Activated CD8-positive, alpha-beta memory T cell treated with anti-CD3 and anti-CD28 coated beads, Interleukin-2, amount 50 U/mL, for 24 hours (primary cell): Measurements from ENCODE around the gene KRT16.
A peak's percentile ranks its signal among the peaks of the same experiment; 100 is the strongest.
"Not testable (repeated sequence)": the region's sequence is repeated elsewhere in the genome, so short reads cannot be mapped to it uniquely, and the experiment has no call there.

Experiments
- DNase-seq: peaks from one replicate; pipeline ENCODE4 v3.0.0-alpha.2; 2020; ENCODE audit errors: extremely low read depth

KRT16 gene

GRCh38 chr17:41612376-41613160, at the start of gene KRT16:
Gene KRT16, minus strand, starts transcription at chr17:41612767. Its CDS starts 79 bp downstream, at chr17:41612688.
- DNase-seq = not testable (repeated sequence)

DNA sequence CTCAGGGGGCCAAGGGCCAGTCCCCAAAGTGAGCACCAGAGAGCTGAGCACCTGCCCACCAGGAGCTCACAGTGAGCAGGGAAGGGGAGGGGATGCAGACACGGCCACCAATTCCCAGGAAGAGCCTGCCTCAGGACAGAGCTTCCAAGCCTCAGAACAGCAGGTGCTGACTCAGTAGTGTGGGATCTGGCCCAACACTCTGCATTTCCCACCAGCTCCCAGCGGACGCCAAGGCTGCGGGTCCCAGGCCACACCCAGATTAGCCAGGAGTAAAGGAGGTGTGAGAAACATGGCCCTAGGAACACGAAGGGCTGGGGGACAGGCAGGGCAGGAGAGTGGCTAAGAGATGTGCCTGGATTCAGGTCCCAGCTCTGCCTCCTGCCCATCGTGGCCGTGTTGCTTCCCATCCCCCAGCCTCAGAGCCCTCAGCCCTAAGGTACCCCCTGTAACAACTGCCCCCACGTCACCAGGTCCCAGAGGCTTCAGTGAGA, 47.7 kb upstream of the KRT16 start:
- DNase-seq = no peak

GRCh38 chr17:41659427-41660212, 47.1 kb upstream of the KRT16 start:
- DNase-seq = no peak

DNA sequence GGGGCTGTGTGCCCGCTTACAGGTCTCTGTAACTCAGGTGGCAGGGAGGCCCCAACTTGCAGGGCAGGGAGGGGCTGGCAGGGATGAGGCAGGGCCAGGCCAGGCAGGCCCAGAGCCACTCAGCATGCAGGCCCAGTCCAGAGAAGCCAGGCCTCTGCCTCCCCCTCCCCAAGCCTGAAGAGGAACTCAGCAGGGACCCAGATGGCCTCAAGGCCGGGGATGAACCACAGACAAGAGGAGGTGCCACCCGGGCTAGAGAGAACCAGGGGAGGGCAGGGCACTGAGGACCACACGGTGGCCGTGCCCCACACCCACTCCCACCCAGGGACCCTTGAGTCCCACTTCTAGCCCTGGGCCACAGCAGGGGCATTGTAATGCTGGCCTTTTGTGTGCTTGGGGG, 46.3 kb upstream of the KRT16 start:
- DNase-seq = no peak

GRCh38 chr17:41657936-41658335, 45.4 kb upstream of the KRT16 start:
- no peak for DNase-seq

DNA sequence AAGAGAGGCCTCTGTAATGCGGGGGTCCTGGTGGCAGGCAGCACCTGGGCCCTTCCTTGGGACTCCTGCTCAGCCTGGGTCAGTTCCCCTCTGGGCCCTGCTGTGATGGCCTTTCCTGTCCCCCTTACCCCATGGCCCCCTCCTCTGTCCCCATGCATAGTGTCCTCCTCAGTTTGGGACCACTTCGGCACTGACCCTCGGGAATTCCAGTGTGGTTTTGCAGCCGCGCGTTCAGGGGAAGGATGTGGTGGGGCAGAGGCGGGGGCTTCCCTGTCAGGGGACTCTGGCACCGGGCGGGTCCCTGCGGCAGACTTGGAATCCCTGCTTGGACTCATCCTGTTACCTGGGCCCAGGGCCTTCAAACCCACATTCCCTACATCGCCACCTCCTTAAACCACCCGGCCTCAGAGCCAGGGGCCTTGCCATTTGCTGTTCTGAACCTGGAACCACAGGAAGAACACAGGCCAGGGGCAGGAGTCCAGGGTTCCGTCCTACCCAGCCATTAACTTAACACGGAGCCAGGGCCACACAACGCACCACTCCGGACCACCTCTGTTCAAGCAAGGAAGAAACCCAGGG, 44.7 kb upstream of the KRT16 start:
- DNase-seq = no peak

DNA sequence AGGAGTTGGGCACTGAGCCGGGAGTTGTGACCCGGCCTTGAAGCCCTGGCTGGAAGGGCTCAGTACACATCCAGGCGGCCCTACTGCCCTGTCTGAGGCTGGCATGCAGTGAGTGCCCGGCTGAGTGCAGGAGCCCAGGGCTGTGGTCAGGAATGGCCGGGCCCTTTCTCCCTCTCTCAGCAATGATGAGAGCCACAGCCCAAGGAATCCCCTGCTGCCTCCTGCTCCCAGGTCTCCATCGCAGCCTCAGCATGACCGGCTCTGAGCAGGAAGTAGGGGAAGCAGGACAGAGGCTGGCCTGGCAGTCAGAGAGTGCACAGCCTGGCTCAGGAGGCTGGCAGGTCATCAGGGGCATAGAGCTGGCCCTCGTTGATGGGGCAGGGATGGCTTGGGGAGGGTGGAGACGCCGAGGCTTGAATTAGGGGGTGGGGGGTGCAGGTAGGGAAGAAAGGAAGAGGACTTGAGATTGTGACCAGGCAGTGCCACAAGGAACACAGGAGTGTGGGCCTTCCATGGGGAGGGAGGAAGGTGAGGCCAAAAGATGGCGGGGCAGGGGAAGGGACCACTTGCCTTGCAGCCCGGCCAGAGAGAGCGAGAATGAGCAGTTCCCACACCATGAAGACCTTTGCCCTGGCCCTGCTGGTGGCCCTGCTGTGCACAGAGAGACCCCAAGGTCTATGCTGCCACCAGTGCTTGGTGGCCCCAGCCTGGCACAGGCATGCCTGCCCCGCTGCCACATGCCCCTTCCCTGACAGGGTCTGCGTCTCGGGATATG, 43.9 kb upstream of the KRT16 start:
- no peak for DNase-seq

- no peak for DNase-seq
These were observed 43.1 kb upstream of the KRT16 start for GRCh38 chr17:41655611-41656111.

DNA sequence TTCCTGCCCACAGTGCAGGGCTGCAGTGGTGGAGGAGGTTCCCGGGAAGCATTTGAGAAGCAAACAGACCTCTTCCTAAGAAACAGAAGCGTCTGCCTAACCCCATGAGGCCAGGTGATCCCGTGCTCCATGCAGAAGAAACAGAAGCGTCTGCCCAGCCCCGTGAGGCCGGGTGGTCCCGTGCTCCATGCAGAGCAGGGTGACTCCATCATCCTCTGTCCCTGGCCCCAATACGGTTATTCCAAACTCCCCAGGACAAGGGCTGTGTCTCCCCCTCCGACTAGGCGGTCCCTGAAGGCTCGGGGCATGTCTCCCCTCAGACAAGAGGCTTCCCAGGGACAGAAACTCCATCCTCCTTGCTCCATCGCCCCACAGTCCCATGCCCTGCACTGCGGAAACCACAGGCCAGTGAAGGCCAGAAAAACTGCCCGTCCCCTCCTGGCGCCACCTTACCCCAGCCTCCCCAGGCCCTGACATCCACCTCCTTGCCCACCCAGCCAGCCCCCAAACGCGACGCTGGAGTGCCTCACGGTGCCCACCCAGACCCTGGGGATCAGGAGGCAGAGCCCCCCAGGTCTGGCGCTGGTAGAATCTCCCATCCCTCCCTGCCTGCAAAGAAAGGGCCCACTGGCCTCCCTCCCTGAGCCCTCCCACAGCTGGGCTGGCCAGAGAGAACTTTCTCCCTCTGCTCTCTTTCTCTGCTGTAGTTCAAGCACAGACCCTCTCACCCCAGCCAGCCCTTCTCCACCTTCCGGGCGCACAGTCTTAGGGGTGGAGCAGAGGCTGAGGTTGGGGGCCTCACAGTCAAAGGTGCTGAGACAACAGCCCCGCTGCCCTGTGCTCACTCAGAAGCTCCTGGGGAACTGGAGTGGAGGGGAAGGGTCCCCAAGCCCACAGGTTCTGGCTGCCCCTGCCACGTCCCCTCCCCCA, 42.4 kb upstream of the KRT16 start:
- DNase-seq = no peak

GRCh38 chr17:41653892-41654677, 41.5 kb upstream of the KRT16 start:
- no peak for DNase-seq

- DNase-seq = no peak
These were observed 40.9 kb upstream of the KRT16 start for GRCh38 chr17:41653421-41653820.

- DNase-seq = no peak
These were observed 39.9 kb upstream of the KRT16 start for GRCh38 chr17:41652461-41652970.

- no peak for DNase-seq
These were observed 39.3 kb upstream of the KRT16 start for GRCh38 chr17:41651625-41652460.

DNA sequence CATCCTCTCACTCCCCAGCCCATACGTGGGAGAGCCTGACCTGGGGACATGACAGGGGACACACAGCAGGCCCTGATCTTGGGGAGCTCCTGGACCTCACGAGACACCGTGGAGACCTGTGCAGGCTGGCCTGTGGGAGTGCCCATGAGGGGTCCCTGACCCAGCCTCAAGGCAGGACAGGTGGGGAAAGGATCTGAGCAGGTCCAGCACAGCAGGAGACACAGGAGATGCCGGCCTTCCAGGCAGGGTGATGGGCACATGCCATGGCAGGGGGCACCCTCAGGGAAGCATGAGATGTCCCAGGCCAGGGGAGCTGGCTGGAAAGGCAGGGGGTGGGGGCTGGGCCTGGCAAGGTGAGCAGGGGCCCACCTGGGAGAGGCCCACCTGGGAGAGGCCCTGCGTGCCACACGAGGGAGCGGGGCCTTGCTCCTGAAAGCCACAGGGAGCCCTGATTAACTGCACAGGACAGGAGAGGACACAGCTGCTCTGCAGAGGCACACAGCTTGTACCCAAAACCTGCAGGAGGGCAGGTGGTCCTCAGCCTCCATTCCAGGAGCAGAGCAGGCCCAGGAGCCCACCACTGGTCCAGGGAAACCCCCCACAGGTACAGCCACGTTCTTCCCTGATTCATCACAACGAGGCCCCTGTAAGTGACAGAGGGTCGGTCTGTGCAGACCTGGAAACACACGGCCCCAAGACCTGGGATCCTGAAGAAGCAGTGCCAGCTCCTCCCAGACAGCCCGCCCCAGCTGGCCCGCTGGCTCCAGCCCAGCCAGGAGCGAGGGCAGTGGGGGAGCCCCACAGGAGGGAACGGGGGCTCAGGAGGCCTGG, 38.4 kb upstream of the KRT16 start:
- DNase-seq = no peak

- no peak for DNase-seq
These were observed 37.5 kb upstream of the KRT16 start for GRCh38 chr17:41649923-41650519.

DNA sequence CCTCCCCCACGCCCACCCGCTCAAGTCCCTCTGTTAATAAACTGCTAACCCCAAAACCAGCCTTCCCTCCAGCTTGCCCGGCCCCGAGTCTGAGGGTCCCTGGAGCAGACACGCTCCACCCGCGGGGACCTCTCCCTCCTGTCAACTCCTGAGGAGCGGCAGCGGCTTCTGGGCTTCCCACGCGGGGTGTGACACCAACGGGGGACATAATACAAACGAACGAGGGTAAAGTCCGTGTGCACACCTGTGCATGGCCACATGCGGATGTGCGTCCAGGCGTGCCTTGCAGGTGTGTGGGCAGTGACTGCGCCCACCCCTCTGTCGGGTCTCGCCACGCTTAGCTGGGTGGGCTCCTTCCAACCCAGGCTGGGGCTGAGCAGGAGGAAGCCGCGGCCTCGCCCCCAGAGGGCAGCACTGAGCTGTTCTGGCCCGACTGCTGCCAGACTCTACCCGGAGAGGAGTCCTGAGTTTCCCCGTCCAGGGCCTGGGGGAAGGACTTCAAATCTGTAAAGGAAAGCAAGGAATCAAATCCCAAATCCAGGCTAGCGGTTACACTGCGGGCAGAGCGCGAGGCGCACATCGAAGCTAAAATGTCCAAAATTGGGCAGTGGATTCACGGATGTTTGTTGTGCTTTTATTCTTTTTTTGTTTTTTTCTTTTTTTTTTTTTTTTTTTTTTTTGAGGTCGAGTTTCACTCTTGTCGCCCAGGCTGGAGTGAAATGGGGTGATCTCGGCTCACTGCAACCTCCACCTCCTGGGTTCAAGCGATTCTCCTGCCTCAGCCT, 36.0 kb upstream of the KRT16 start:
- peak; percentile 47 for DNase-seq
